GM19467 (cell line): ENCODE measurements around the gene STPG2.

Experiments used
- ATAC-seq: cut with Tn5 transposase; IDR thresholded peaks from one replicate; pipeline ENCODE4 v1.9.1; 2021; ENCODE audit warnings: mild to moderate bottlenecking, moderate library complexity; ENCODE audit not compliant: unreplicated experiment

STPG2 gene

GRCh38 chr4:98143001-98143899 is at the start of gene STPG2:
STPG2 (minus strand) TSS chr4:98143476.
- peak; percentile 99 for ATAC-seq

GRCh38 chr4:98185279-98185678 is 42.0 kb upstream of the STPG2 start:
- ATAC-seq = no peak

DNA sequence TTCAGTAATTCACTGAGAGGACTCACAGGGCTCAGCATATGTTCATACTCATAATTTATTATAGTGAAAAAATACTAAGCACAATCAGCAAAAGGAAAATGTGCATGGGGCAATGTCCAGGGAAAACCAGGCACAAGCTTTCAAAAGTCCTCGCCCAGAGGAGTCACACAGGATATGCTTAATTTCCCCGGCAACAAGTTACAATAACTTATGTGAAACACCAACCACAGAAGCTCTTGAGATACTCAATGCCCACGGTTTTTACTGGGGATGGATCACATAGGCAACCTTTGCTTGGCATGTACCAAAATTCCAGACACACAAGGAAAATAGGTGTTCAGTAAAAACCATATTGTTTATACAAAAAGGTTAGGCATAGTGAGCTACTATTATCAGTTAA is 38.5 kb upstream of the STPG2 start:
- ATAC-seq = no peak

DNA sequence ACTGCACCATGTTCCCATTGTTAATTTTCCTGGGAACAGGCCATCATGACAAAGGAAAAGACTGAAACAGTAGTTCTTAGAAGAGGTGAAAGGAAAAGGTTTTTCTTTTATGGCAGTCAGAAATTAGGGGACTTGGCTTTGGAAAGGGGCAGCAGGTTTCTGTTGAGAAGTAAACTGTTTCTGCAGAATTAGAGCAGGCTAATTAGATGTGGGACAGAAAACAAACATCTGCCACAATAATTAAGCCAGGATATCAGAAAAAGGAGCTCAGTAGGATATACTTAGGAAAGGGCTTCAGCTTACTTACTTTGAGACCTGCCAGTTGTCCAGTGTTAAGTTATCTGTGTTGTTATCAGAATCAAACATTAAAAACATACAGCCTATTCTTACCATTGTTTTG is 36.7 kb upstream of the STPG2 start:
- ATAC-seq = no peak

DNA sequence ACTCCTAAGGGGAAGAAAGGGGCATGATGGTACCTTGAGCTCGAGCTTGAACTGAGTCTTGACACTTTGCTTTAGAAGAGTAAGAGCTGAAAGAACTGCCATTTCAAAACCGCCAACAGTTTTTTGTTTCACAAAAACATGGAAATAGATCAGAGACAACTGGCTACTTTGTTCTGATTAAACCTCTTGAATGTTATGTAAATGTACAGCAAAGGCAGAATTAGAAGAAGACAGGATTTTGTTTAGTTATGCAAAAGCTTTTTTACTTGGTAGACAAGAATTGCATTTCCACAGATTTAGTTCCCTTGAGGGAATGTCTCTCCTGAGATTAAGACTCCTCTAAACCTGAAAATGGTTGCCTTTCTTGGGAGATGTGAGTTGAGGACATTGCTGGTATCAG is 33.3 kb upstream of the STPG2 start:
- no peak for ATAC-seq

DNA sequence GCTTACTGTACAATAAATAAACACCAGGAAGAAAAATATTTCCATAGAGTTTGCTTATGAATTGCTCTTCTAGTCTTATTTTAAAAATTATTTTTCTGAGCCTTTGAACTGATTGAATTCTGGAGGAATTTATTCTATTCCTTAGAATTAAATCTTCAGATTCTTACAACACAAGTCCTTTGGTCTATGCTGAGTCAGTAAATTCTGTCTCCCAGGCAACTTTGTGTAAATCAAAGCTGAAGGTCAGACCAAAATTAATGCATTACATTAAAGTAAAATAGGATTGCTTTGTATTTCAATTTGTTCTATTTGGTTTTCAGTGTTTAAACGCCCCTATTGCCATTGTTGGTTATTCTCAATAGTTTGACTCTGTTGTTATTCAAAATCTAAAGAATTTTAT is 26.8 kb upstream of the STPG2 start:
- ATAC-seq = no peak

DNA sequence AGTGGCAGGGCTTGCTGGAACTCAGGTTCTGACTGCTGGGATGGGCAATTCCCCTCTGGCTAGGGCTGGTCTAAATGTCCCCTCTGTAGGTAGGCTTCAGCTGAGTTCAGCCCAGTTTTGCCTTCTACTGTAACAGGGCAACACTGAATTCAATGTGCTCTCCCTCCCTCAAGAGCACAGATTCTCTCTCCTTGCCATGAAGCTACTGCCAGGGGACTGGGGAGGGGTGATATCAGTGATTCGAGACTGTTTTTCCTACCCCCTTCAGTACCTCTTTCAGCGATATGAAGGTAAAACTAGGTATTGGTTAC is 23.4 kb upstream of the STPG2 start:
- ATAC-seq = no peak

DNA sequence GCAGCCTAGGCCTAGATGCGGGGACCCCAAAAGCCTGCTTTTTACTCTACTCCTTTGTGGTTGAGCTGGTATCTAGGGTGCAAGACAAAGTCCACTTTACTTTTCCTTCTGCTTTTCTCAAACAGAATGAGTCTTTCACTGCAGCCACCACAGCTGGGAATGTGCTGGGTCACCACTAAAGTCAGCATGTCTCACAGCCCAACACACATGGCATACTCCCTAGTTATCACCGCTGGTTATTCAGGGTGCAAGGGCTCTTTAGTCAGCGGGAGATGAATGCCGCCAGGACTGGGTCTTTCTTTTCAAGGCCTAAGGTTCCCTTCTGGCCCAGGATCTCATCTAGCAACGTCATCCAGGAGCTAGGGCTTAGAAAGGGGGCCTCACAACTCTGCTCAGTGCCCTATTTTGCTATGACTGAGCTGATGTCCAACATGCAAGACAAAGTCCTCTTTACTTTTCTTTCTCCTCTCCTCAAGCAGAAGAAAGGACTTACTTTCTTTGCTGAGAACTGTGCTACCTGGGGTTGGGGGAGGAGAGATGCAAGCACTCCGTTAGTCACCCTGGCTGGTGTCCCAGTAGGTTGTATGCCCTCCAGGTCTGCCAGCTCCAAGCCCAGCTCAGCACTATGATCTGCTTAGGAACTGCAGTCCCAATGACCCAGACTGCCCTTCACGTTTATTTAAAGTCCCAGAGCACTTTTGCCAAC is 22.9 kb upstream of the STPG2 start:
- no peak for ATAC-seq

DNA sequence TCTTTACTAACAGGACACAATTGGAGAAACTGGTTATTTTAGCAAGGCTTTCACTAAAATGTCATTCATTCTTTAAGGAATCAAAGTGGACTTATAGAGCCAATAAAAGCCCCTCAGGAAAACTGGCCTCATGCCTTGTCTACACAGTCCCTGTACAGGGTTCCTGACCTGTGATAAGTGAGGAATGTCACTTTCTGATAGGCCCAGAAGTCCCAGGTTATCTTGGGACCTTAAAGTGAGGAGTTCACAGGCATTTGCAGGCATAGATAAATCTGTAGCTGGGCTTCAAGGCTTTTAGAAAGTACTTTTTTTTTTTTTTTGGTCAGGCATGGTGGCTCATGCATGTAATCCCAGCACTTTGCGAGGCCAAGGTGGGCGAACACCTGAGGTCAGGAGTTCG is 19.4 kb upstream of the STPG2 start:
- no peak for ATAC-seq

GRCh38 chr4:98151145-98151924 is 8.1 kb upstream of the STPG2 start:
- ATAC-seq = no peak

DNA sequence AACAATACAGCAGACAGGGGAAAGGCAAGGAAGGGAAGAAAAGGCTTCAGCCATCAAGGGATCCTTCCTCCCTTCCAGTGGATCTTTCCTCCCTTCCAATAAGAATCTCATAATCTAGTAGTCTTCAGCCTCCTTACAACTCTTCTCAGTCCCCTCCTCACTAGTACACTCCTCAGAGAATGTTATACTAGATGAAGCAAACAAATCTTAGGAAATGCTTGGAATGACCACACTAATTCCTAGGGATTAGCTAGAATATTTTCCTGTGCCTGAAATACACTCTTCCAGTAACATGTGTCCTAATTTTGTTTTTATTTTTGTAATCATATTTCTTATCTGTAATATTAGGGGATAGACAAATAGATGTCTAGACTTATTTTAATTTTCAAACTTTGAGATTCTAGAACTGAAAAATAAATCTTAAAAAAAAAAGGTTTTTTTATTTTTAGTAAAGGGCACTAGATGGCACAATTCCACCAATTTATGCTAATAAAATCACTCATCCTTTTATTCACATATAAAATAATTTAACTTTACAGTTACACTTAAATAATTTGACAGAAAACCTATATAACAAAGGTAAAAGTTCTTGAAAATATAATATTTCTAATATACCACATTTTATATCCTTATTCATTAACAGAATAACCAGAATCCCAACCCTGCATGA is 7.0 kb upstream of the STPG2 start:
- ATAC-seq = no peak

DNA sequence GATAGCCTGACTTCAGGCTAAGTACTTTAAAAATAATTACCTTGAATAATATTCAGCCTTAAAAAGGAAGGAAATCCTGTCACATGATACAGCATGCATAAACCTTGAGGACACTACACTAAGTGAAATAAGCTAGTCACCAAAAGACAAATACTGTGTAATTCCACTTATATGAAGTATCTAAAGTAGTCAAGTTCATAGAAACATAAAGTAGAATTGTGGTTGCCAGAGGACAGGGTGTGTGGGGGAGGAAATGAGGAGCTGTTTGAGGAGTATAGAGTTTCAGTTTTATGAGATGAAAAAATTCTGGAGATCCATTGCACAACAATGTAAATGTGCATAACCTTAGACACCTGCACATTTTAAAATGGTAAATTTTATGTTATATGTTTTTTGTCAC is 5.6 kb upstream of the STPG2 start:
- ATAC-seq = no peak

DNA sequence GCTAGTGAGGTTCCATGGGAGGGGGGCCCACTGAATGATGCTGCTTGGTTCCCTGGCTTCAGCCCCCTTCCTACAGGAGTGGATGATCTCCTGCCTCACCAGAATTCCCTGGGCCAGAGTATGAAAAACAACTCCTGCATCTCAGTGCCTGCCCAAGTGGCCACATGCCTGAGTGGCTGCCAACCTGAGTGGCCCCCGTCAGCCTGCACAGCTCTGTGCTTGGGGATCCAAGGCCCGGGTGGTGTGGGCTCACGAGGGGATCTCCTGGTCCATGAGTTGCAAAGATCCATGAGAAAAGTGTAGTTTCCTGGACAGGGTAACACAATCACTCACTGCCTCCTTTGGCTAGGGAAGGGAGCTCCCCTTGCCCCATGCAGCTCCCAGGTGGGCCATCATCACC is 17.1 kb downstream of the STPG2 start:
- ATAC-seq = no peak

- ATAC-seq = no peak
Observed at GRCh38 chr4:98125585-98125984, 17.7 kb downstream of the STPG2 start.

DNA sequence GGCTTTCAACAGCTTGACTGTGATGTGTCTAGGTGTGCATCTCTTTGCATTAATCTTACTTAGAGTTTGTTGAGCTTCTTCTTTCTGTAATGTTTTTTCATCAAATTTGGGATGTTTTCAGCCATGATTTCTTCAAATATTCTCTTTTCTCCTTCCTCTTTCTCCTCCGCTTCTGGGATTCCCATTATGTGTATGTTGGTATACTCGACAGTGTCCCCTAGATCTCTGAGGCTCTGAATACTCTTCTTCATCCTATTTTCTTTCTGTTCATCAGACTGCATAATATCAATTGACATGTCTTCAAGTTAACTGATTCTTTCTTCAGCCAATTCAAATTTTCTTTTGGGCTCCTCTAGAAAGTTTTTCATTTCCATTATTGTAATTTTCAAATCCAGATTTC is 25.9 kb downstream of the STPG2 start:
- no peak for ATAC-seq

- ATAC-seq = no peak
Observed at GRCh38 chr4:98113012-98113411, 30.3 kb downstream of the STPG2 start.

DNA sequence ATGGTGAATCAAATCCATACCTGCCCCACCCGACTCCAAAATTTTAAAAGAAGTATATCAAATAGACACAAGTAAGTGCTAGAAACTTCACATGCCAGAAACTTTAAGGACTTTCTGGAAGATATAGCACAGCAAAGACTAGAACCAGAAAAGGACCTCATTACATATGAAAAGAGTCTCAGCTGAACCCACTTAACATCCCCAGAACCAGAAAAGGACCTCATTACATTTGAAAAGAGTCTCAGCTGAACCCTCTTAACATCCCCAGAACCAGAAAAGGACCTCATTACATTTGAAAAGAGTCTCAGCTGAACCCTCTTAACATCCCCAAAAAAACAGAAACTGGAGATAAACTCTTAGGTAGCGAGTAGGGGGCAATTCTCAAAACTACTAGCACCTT is 32.3 kb downstream of the STPG2 start:
- ATAC-seq = no peak

DNA sequence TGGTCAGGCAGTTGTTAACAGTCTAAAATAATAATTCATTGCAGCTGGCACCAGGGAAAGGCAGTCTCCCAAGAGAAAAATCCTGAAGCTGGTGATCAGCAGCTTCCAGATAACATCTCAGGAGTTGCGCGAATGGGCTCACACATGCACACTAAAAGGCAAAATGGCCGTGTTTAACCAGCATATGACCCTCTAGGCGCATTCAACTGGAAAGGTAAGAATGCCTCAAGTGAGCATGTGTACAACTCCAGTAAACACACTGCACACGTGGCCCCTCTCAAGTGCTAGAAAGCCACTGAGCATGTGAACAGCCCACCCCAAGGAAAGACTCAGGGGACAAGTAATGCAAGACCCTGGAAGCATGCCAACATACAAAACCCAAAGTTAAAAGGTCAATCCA is 33.1 kb downstream of the STPG2 start:
- no peak for ATAC-seq

GRCh38 chr4:98102660-98103059 is 40.6 kb downstream of the STPG2 start:
- no peak for ATAC-seq

DNA sequence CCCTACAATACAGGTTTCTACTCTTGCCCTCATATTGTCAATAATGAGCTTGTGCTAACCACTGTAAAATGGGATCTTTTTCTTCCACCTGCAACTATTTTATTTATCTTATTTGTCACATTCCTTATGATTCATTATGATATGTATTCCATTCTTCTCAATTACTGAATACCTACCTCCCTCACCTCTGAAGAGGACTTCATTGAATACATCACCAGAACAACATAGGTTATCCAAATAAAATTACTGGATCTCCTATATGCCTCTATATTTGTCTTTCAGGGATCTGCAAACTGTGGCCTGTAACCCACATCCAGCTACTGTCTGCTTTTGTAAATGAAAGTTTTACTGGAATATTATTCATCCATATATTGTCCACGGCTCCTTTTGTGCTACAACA is 41.3 kb downstream of the STPG2 start:
- no peak for ATAC-seq

DNA sequence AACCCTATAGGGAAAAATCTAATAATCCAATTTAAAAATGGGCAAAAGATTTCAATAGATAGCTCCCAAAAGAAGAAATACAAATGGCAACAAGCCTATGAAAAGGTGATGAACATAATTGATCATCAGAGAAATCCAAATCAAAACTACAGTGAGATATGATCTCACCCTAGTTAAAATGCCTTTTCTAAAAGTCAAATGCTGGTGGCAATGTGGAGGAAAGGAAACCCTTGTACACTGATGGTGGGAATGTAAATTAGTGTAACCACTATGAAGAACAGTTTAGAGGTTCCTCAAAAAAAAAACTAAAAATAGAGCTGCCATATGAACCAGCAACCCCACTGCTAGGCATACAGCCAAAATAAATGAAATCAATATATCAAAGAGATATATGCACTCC is 44.5 kb downstream of the STPG2 start:
- no peak for ATAC-seq
